Loucy (cell line): Measurements from ENCODE around the gene LPCAT2.

ENCODE experiments used
- H2AFZ ChIP-seq: fragments of 200-600 bp; sonication (generic); 2 replicates; pipeline ENCODE4 v1.6.0; 2016; ENCODE audit warnings: antibody characterized with exemption, mild to moderate bottlenecking, low read length, moderate library complexity
- H3F3A ChIP-seq: fragments of 200-600 bp; 2 replicates; pipeline ENCODE4 v1.6.0; 2016; ENCODE audit warnings: antibody characterized with exemption, low read depth, mild to moderate bottlenecking
- H3K27me3 ChIP-seq: fragments of 200-600 bp; sonication (generic); 2 replicates; pipeline ENCODE4 v1.6.1; 2014; ENCODE audit warnings: low read length, mild to moderate bottlenecking; ENCODE audit not compliant: insufficient read depth, poor library complexity, severe bottlenecking
- H3K36me3 ChIP-seq: fragments of 200-600 bp; sonication (generic); 2 replicates; pipeline ENCODE4 v1.6.1; 2016; ENCODE audit warnings: low read length; ENCODE audit not compliant: insufficient read depth
- H3K4me1 ChIP-seq: fragments of 200-600 bp; sonication (generic); 2 replicates; pipeline ENCODE4 v1.5.1; 2014; ENCODE audit warnings: low read length, mild to moderate bottlenecking; ENCODE audit not compliant: insufficient read depth, poor library complexity, severe bottlenecking
- H3K4me2 ChIP-seq: fragments of 200-600 bp; sonication (generic); 2 replicates; pipeline ENCODE4 v1.6.0; 2014; ENCODE audit warnings: antibody characterized with exemption, low read length, low read depth, mild to moderate bottlenecking; ENCODE audit not compliant: poor library complexity, severe bottlenecking
- H3K4me3 ChIP-seq: fragments of 200-600 bp; sonication (generic); 2 replicates; pipeline ENCODE4 v1.5.1; 2014; ENCODE audit warnings: low read length, mild to moderate bottlenecking, mixed read lengths; ENCODE audit not compliant: poor library complexity, severe bottlenecking
- H3K79me2 ChIP-seq: fragments of 200-600 bp; sonication (generic); 2 replicates; pipeline ENCODE4 v1.6.1; 2014; ENCODE audit warnings: low read length; ENCODE audit not compliant: insufficient read depth
- H3K9ac ChIP-seq: fragments of 200-600 bp; sonication (generic); 2 replicates; pipeline ENCODE4 v1.6.0; 2014; ENCODE audit warnings: mild to moderate bottlenecking, low read depth, low read length, moderate library complexity; ENCODE audit not compliant: poor library complexity, severe bottlenecking
- H3K9me2 ChIP-seq: fragments of 200-600 bp; sonication (generic); replicated peaks from 2 replicates; pipeline ENCODE4 v1.6.1; 2016; ENCODE audit warnings: low read depth, low read length, mixed read lengths
- H3K9me3 ChIP-seq: fragments of 200-600 bp; sonication (generic); 2 replicates; pipeline ENCODE4 v1.6.1; 2014; ENCODE audit warnings: mild to moderate bottlenecking, antibody characterized with exemption, low read length, low read depth; ENCODE audit not compliant: insufficient read depth
- H4K20me1 ChIP-seq: fragments of 200-600 bp; sonication (generic); 2 replicates; pipeline ENCODE4 v1.6.0; 2014; ENCODE audit warnings: antibody characterized with exemption, low read length, mild to moderate bottlenecking; ENCODE audit not compliant: insufficient read depth, poor library complexity, severe bottlenecking
- CTCF ChIP-seq: fragments of 200-600 bp; sonication (generic); conservative IDR thresholded peaks from 2 replicates; pipeline ENCODE4 v1.5.1; 2014; ENCODE audit warnings: mild to moderate bottlenecking, antibody characterized with exemption, low read length
- EZH2phosphoT487 ChIP-seq: fragments of 200-600 bp; IDR thresholded peaks from 2 replicates; pipeline ENCODE4 v1.6.1; 2018; ENCODE audit warnings: antibody characterized with exemption, mild to moderate bottlenecking, moderate library complexity, borderline replicate concordance

LPCAT2 gene

GRCh38 chr16:55588799-55589198, 79.9 kb downstream of the LPCAT2 start:
- H3K36me3 ChIP-seq = no peaks in the 10 kb centered on the region

GRCh38 chr16:55592306-55592705, 83.4 kb downstream of the LPCAT2 start:
- Histone ChIP-seq H3K9ac (no peak overlapping the region), H3K9me2 (no peaks in the 10 kb centered on the region), H3K4me3 (no peak overlapping the region), H3K4me1 (peaks cover under 1% of the 10 kb centered on the region), H3F3A (no peaks in the 10 kb centered on the region), H3K27me3 (no peaks in the 10 kb centered on the region), H2AFZ (no peak overlapping the region), H3K4me2 (no peak overlapping the region), H3K79me2 (no peaks in the 10 kb centered on the region), H4K20me1 (no peaks in the 10 kb centered on the region), H3K36me3 (no peaks in the 10 kb centered on the region), H3K9me3 (no peaks in the 10 kb centered on the region)
- TF ChIP-seq EZH2phosphoT487 (no peak), CTCF (no peak)

More at GRCh38 chr16:55588799-55589198, 79.9 kb downstream of the LPCAT2 start:
- H3F3A ChIP-seq = no peaks in the 10 kb centered on the region
- no peak overlapping the region for H3K4me3 ChIP-seq
- H2AFZ ChIP-seq = no peak overlapping the region
- H3K4me1 ChIP-seq = no peaks in the 10 kb centered on the region
- H3K9me2 ChIP-seq = no peaks in the 10 kb centered on the region
- no peaks in the 10 kb centered on the region for H3K27me3 ChIP-seq
- no peak overlapping the region for H3K4me2 ChIP-seq
- no peak overlapping the region for H3K9ac ChIP-seq
- H3K79me2 ChIP-seq = no peaks in the 10 kb centered on the region
- no peaks in the 10 kb centered on the region for H3K9me3 ChIP-seq
- no peaks in the 10 kb centered on the region for H4K20me1 ChIP-seq
- TF ChIP-seq CTCF = no peak
- TF ChIP-seq EZH2phosphoT487 = no peak

GRCh38 chr16:55597928-55598327, 89.1 kb downstream of the LPCAT2 start:
- Histone ChIP-seq H3K4me3 (no peak overlapping the region), H3K9ac (no peak overlapping the region), H3K9me2 (no peaks in the 10 kb centered on the region), H3K79me2 (no peaks in the 10 kb centered on the region), H3K4me2 (peak overlapping the region; percentile 22), H3K27me3 (no peaks in the 10 kb centered on the region), H4K20me1 (no peaks in the 10 kb centered on the region), H3K4me1 (peaks cover 10% of the 10 kb centered on the region), H3F3A (no peaks in the 10 kb centered on the region), H2AFZ (no peak overlapping the region), H3K36me3 (no peaks in the 10 kb centered on the region), H3K9me3 (no peaks in the 10 kb centered on the region)
- no peak for TF ChIP-seq EZH2phosphoT487
- TF ChIP-seq CTCF = no peak
